Measurements from ENCODE around the gene LRRFIP1. TPM values are rescaled to one million over a fixed set of nuclear protein-coding genes. Genes with fewer than 3 reads are reported as not detected.

The LRRFIP1 gene
- polyA plus RNA-seq, 1 of the 3 experiments (the other 2 are of a cell fraction): 47.3 TPM

DNA sequence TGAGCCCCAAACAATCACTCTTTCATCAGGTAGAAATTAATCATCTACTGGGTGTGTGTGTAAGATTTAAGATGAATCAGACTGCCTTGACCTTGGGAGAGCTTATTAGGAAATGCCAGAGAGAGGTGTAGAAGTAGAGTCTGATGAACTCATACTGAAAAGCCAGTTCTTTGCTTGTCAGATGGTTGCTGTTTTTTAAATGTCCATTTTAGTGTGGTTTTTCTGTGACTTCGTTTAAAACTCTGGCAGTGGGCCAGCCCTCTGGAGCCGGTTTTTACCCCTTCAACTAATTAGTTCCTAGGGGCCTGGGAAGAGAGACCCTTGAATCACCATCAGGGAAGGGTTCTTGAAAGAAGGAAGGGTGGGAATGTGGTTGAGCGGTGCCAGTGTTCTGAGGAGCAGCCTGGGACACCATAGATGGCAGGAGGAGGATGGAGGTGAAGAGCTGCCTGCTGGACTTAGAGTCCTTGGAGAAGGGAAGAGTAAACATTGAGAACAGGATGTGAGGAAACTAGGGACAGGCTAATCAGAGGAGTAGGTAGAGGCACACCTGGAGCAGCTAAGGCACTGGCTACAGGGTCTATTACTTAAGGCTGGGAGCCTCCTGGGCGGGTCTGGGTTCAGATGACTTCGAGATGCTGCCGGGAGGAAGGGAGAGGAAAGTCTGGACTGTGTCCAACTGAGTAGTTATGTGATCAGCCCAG lies 66.1 kb downstream of the LRRFIP1 start:
- DNase-seq: no peak
- POLR2A ChIA-PET: no interaction called here
- no peaks in the 10 kb centered on the region for H3K27me3 ChIP-seq (ENCODE audit: insufficient read depth)
- H3K9ac ChIP-seq: peak overlapping the region; percentile 98
- 47% methylated on average over 6 of the region's 6 CpGs for WGBS (ENCODE audit: low lambda C conversion rate)
- H3K9me2 ChIP-seq: no peaks in the 10 kb centered on the region
- no peaks in the 10 kb centered on the region for H3K36me3 ChIP-seq (replicated peaks in 1 of 2; ENCODE audit: control insufficient read depth in 1 of 2, insufficient read depth in 2 of 2, low read length in 1 of 2)
- peak overlapping the region; percentile 82 to 84 for H3K4me3 ChIP-seq (ENCODE audit: low read depth in 2 of 2, low read length in 1 of 2)
- peaks cover 23% of the 10 kb centered on the region for H3F3A ChIP-seq (replicated peaks; ENCODE audit: insufficient read depth)
- H4K20me1 ChIP-seq (ENCODE audit: insufficient read depth): peaks cover 34% of the 10 kb centered on the region
- no peak for TF ChIP-seq SMC3 (IDR thresholded peaks at IDR 0.05; ENCODE audit: low read depth, low read length)
- TF ChIP-seq, protein P1, sequence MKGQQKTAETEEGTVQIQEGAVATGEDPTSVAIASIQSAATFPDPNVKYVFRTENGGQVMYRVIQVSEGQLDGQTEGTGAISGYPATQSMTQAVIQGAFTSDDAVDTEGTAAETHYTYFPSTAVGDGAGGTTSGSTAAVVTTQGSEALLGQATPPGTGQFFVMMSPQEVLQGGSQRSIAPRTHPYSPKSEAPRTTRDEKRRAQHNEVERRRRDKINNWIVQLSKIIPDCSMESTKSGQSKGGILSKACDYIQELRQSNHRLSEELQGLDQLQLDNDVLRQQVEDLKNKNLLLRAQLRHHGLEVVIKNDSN (IDR thresholded peaks at IDR 0.05; ENCODE audit: borderline replicate concordance, low read depth): no peak
- no peak for TF ChIP-seq RFX5 (IDR thresholded peaks at IDR 0.05; ENCODE audit: low read length)
- TF ChIP-seq, protein P2, sequence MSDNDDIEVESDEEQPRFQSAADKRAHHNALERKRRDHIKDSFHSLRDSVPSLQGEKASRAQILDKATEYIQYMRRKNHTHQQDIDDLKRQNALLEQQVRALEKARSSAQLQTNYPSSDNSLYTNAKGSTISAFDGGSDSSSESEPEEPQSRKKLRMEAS (IDR thresholded peaks at IDR 0.05; ENCODE audit: low read depth): no peak
- TF ChIP-seq NFIC (IDR thresholded peaks at IDR 0.05; ENCODE audit: borderline replicate concordance): peak; percentile 9; the same call in 1 of the 2 replicates
- no peak; the same call in 1 of the 2 replicates for TF ChIP-seq SIN3A (IDR thresholded peaks at IDR 0.05; ENCODE audit: borderline replicate concordance, low read depth, low read length)
- TF ChIP-seq RCOR1 (IDR thresholded peaks at IDR 0.05; ENCODE audit: low read length): no peak
- TF ChIP-seq MXI1 (IDR thresholded peaks at IDR 0.05; ENCODE audit: low read depth, low read length): no peak
- TF ChIP-seq RXRA (IDR thresholded peaks at IDR 0.05; ENCODE audit: borderline replicate concordance, low read depth): peak; percentile 43; the same call in 1 of the 2 replicates
- TF ChIP-seq, protein P3, sequence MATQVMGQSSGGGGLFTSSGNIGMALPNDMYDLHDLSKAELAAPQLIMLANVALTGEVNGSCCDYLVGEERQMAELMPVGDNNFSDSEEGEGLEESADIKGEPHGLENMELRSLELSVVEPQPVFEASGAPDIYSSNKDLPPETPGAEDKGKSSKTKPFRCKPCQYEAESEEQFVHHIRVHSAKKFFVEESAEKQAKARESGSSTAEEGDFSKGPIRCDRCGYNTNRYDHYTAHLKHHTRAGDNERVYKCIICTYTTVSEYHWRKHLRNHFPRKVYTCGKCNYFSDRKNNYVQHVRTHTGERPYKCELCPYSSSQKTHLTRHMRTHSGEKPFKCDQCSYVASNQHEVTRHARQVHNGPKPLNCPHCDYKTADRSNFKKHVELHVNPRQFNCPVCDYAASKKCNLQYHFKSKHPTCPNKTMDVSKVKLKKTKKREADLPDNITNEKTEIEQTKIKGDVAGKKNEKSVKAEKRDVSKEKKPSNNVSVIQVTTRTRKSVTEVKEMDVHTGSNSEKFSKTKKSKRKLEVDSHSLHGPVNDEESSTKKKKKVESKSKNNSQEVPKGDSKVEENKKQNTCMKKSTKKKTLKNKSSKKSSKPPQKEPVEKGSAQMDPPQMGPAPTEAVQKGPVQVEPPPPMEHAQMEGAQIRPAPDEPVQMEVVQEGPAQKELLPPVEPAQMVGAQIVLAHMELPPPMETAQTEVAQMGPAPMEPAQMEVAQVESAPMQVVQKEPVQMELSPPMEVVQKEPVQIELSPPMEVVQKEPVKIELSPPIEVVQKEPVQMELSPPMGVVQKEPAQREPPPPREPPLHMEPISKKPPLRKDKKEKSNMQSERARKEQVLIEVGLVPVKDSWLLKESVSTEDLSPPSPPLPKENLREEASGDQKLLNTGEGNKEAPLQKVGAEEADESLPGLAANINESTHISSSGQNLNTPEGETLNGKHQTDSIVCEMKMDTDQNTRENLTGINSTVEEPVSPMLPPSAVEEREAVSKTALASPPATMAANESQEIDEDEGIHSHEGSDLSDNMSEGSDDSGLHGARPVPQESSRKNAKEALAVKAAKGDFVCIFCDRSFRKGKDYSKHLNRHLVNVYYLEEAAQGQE (IDR thresholded peaks at IDR 0.05; ENCODE audit: low read depth, low read length): no peak
- TF ChIP-seq JUND (IDR thresholded peaks at IDR 0.05): 0 out of 2 replicates have a peak, but pooled peaks have one; percentile 24
- TF ChIP-seq, protein P4, sequence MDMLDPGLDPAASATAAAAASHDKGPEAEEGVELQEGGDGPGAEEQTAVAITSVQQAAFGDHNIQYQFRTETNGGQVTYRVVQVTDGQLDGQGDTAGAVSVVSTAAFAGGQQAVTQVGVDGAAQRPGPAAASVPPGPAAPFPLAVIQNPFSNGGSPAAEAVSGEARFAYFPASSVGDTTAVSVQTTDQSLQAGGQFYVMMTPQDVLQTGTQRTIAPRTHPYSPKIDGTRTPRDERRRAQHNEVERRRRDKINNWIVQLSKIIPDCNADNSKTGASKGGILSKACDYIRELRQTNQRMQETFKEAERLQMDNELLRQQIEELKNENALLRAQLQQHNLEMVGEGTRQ (IDR thresholded peaks at IDR 0.05; ENCODE audit: borderline replicate concordance, low read depth, low read length): no peak
- TF ChIP-seq, protein P5, sequence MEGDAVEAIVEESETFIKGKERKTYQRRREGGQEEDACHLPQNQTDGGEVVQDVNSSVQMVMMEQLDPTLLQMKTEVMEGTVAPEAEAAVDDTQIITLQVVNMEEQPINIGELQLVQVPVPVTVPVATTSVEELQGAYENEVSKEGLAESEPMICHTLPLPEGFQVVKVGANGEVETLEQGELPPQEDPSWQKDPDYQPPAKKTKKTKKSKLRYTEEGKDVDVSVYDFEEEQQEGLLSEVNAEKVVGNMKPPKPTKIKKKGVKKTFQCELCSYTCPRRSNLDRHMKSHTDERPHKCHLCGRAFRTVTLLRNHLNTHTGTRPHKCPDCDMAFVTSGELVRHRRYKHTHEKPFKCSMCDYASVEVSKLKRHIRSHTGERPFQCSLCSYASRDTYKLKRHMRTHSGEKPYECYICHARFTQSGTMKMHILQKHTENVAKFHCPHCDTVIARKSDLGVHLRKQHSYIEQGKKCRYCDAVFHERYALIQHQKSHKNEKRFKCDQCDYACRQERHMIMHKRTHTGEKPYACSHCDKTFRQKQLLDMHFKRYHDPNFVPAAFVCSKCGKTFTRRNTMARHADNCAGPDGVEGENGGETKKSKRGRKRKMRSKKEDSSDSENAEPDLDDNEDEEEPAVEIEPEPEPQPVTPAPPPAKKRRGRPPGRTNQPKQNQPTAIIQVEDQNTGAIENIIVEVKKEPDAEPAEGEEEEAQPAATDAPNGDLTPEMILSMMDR (IDR thresholded peaks at IDR 0.05): no peak
- peak; percentile 48 for TF ChIP-seq FOSL2 (IDR thresholded peaks at IDR 0.05; ENCODE audit: borderline replicate concordance, low read depth)
- TF ChIP-seq NRF1 (IDR thresholded peaks at IDR 0.05; ENCODE audit: low read depth, low read length): no peak
- TF ChIP-seq, protein P6, sequence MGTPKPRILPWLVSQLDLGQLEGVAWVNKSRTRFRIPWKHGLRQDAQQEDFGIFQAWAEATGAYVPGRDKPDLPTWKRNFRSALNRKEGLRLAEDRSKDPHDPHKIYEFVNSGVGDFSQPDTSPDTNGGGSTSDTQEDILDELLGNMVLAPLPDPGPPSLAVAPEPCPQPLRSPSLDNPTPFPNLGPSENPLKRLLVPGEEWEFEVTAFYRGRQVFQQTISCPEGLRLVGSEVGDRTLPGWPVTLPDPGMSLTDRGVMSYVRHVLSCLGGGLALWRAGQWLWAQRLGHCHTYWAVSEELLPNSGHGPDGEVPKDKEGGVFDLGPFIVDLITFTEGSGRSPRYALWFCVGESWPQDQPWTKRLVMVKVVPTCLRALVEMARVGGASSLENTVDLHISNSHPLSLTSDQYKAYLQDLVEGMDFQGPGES (IDR thresholded peaks at IDR 0.05; ENCODE audit: low read depth, low read length): no peak
- TF ChIP-seq GATA2 (CRISPR knock-in tag; IDR thresholded peaks at IDR 0.05): no peak
- CTCF ChIA-PET: interaction anchor here (0.6 to 9.0 kb wide), 12 partner anchors 8 to 181 kb away, joined by 3 to 68 read pairs (median 4); no protein-coding TSS in a partner anchor
- H3K4me2 ChIP-seq: peak overlapping the region; percentile 84
- H3K9me3 ChIP-seq: no peaks in the 10 kb centered on the region
- peaks cover 86% of the 10 kb centered on the region for H3K79me2 ChIP-seq (ENCODE audit: insufficient read depth)
- H3K27ac ChIP-seq (ENCODE audit: low read depth in 2 of 2, low read length in 1 of 2): peak overlapping the region in 1 of 2 experiments; percentile 88; a peak in 2 of 4 replicates
- peaks cover 54 to 56% of the 10 kb centered on the region in 2 experiments for H3K4me1 ChIP-seq (ENCODE audit: control insufficient read depth in 1 of 2, insufficient read depth in 2 of 2, low read depth in 1 of 2, low read length in 1 of 2)
- H2AFZ ChIP-seq (ENCODE audit: low read depth): no peak overlapping the region

Data from SK-N-SH (cell line).